HG03025 (cell line): Measurements from ENCODE around the gene SERPINB6.
"Not testable (repeated sequence)": the region's sequence is repeated elsewhere in the genome, so short reads cannot be mapped to it uniquely, and the experiment has no call there.

Experiments
- ATAC-seq: cut with Tn5 transposase; IDR thresholded peaks from one replicate; pipeline ENCODE4 v1.9.1; 2021; ENCODE audit warnings: mild to moderate bottlenecking, moderate library complexity; ENCODE audit not compliant: unreplicated experiment, low FRiP score

The SERPINB6 gene

DNA sequence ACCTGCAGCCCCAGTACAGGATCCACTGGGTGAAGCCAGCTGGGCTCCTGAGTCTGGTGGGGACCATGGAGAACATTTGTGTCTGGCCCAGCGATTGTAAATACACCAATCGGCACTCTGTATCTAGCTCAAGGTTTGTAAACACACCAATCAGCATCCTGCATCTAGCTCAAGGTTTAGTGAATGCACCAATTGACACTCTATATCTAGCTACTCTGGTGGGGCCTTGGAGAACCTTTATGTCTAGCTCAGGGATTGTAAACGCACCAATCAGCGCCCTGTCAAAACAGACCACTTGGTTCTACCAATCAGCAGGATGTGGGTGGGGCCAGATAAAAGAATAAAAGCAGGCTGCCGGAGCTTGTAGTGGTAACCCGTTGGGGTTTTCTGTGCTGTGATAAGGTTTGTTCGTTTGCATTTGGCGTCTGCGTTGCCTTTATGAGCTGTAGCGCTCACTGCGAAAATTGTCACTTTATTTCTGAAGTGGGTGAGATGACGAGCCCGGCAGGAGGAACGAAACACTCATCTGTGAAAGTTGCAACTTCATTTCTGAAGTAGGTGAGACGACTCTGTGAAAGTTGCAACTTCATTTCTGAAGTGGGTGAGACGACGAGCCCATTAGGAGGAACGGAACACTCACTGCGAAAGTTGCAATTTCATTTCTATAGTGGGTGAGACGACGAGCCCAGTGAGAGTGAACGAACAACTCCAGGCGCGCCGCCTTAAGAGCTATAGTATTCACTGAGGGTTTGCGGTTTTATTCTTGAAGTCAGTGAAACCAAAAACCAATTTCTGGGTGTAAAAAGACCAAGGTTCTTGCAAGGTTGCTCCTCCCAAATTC lies 31.1 kb downstream of the SERPINB6 start:
- peak; percentile 74 for ATAC-seq

- no peak for ATAC-seq
Measured at GRCh38 chr6:2939315-2940009, 31.9 kb downstream of the SERPINB6 start.

DNA sequence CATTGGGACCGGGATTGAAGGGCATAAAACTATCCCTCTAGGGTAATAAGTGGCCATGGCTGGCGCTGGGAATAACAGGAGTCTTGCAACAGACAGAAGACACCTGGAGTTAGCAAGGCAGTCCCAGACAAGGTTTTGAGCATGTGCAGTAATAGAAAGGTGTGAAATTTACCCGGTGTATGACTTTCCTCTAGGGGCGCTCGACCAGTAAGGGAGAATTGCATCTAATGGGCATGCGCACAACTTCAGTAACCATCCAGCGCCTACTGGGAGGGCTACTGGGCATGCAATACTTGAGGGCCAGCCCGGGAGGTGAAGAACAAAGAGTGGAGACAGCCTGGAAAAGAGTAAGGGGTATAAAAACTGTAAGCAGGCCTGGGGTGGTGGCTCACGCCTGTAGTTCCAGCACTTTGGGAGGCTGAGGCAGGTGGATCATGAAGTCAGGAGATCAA lies 32.7 kb downstream of the SERPINB6 start:
- no peak for ATAC-seq

DNA sequence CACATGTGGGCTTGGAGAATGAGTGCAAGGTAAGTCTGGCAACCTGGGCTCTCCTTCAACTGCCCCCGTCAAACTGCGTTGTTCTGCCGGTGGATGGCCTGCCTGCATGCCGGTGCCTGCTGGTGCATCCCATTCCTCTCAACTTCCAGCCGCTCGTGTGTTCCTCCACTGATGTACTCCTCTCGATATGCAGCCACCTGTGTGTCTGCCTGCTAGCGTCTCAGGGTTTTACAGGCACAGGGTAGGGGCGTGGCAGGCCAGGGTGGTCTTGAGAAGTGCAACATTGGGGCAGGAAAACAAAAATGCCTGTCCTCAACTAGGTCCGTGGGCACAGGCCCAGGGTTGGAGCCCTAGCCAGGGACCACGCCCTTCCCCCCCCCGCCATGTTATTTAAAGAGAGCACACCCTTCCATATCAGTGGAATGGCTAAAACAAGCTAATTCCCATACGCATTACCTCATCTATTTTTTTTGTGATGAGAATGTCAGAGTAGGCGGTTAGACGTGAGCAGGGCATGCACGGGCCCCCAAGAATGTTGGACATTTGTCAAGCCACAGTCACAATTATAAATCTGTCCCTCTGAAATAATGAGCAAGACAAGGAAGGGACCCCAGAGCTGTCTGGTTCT lies 33.2 kb downstream of the SERPINB6 start:
- no peak for ATAC-seq

DNA sequence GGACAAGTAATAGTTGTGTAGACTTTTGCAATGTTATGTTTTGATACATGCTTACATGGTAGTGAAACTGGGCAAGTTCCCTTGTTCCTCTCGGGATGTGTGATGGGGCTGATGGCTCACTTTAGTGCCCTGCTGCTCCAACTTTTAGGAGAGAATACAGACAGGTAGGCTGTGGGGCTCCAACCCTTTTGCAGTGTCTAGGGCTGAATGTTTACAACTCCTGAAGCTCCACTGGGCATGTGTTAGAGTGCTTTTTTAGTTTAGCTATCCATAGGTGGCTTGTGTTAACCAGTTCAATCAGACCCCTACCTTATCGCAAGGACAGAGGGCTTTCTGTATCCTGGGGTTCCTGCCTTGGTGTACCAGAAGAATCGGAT lies 33.8 kb downstream of the SERPINB6 start:
- no peak for ATAC-seq

DNA sequence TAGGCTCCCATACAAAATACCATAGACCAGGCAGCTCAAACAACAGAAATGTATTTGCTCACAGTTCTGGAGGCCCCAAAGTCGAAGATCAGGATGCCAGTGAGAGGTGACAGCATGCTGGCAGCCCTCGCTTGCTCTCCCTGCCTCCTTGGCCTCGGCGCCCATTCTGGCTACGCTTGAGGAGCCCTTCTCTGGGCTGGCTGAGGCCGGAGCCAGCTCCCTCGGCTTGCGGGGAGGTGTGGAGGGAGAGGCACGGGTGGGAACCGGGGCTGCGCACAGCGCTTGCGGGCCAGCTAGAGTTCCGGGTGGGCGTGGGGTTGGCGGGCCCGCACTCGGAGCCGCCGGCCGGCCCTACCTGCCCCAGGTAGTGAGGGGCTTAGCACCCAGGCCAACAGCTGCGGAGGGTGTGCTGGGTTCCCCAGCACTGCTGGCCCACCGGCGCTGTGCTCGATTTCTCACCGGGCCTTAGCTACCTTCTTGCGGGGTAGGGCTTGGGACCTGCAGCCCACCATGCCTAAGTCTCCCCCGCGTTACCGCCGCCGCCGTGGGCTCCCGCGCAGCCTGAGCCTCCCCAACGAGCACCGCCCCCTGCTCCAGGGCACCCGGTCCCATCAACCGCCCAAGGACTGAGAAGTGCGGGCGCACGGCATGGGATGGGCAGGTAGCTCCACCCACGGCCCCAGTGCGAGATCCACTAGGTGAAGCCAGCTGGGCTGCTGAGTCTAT lies 35.6 kb downstream of the SERPINB6 start:
- no peak for ATAC-seq

DNA sequence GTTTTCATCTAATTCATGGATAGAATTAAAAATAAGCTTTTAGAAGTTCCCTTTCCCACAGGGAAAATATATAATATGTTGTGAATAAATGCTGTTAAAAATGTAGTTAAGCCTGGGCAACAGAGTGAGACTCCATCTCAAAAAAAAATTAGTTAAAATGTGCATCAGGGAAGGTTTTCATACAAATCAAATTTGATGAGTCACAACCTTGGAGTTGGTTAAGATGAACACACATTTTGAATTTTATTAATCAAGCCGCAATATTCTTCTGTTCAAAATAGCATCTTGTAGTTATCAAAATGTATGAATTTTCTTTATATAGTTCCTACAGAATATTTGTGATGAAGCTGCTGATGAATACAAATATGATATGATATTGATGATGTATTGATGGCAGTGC lies 37.3 kb downstream of the SERPINB6 start:
- no peak for ATAC-seq

GRCh38 chr6:2932911-2933310 lies 38.5 kb downstream of the SERPINB6 start:
- ATAC-seq = not testable (repeated sequence)

GRCh38 chr6:2931970-2932748 lies 39.2 kb downstream of the SERPINB6 start:
- peak; percentile 84 for ATAC-seq

DNA sequence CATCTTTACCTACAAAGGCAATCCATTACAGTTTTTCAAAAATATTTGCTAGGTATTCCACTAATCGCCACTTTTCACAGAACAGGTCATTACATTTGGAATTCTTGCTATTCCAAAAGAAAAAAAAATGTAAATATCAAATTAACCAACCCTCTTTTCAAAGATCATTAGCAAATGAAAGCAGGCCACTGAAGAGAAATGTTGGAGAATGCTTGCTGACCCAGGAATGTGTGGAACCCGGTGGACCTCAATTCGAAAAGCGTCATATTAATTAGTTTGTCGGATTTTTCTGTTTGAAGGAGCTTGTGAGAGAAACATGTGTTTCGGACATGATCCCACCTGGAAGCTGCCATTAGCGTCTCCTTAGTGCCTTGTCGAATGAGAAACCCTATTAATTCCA lies 40.3 kb downstream of the SERPINB6 start:
- no peak for ATAC-seq

DNA sequence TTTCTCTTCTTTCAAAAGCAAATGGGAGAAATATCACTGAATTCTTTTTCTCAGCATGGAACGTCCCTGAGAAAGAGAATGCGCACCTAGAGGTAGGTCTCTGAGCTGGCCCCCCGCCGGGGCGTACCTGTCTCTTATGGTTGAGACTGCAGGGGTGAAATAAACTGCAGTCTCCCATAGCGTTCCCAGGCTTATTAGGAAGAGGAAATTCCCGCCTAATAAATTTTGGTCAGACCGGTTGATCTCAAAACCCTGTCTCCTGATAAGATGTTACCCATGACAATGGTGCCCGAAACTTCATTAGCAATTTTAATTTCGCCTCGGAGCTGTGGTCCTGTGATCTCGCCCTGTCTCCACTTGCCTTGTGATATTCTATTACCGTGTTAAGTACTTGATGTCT lies 43.4 kb downstream of the SERPINB6 start:
- not testable (repeated sequence) for ATAC-seq

GRCh38 chr6:2925842-2926747 lies 45.3 kb downstream of the SERPINB6 start:
- not testable (repeated sequence) for ATAC-seq

GRCh38 chr6:2921520-2922115 lies 49.7 kb downstream of the SERPINB6 start:
- ATAC-seq = no peak

DNA sequence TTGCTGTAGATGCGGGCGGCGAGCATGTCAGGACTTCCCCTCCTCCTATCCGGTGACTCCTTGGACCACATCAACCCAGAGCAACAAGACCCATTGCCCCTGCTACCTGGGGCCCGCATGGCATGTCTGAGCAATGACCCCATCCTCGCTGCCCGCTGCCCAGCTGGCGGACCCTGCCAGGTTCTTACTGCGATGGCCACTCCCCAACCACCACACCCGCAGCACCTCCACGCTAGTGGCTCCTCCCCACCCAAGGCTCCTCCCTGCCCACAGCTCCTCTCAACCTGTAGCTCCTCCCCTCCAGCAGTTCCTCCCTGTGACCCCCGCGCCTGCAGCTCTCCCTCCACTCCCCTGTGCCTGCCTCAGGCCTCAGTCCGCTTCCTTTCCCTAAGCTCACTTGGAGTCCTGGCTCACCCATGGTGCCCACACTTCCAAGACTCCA lies 50.7 kb downstream of the SERPINB6 start:
- ATAC-seq = no peak

DNA sequence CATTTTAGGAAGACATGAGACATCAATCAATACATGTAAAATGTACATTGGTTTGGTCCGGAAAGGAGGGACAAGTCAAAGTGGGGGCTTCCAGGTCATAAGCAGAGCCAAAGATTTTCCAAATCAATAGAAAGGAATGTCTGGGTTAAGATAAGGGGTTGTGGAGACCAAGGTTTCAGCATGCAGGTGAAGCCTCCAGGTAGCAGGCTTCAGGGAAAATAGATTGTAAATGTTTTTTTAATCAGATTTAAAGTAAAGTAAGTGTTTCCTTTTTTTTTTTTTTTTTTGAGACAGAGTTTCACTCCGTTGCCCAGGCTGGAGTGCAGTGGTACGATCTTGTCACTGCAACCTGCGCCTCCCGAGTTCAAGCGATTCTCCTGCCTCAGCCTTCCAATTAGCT lies 51.5 kb downstream of the SERPINB6 start:
- no peak for ATAC-seq

DNA sequence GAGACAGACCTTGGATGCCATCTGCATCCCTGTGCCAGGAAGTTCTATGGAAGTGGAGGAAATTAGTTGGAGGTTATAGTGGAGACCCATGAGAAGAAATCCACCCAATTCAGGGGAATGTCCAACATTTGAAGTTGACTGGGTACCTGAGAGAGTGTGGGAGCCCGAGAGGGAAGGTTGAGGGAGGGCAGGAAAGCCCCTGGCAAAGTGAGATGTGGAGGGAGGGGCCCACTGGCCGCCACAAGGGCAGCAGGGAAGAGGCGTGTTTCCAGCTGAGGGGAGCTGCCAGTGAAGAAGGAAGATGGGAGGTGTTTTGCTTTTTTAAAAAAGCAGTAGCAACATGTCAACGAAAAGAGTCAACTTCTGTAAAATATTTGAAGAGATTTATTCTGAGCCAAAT lies 52.0 kb downstream of the SERPINB6 start:
- no peak for ATAC-seq

DNA sequence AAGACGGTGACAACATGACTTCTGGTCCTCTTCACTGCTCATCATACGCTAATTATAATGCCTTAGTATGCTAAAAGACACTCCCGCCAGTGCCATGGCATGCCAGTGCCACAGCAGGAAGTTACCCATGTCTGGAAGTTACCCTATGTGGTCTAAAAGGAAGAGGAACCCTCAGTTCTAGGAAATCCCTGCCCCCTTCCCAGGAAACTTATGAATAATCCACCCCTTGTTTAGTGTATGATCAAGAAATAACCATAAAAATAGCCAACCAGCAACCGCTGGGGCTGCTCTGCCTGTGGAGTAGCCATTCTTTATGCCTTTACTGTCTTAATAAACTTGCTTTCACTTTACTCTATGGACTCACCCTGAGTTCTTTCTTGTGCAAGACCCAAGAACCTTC lies 52.4 kb downstream of the SERPINB6 start:
- no peak for ATAC-seq

DNA sequence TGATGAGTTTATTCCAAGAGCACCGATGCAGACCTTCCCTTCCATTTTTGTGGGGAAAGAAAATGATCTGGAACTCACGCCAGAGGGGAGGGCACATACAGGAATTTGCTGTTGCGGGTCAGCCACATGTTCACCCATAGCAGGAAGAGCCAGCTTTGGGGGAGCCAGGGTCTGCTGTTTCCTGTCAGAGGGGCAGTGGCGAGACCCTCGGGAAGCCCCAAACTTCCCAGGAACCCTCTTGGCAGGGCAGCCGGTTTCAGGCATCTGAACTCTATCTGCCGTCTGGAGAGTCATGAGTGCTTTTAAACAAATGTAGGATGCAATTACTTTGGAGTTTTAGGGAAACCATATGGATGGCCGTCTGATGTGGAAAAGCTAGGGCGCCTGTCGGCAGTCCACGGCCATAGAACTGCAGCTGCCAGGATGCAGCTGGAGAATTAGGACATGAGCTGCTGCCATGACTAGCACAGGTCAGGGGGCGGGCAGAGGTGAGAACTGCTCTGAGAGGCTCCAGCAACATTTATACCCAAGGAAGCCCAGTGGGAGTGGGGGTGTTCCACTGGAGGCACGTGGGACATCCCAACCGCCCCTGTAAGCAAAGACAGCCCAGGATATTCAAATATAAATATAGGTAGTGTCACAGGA lies 53.4 kb downstream of the SERPINB6 start:
- no peak for ATAC-seq
